IMR-90 (cell line): ENCODE measurements around the gene PHACTR2. TPM values are rescaled to one million over a fixed set of nuclear protein-coding genes. Genes with fewer than 3 reads are reported as not detected.

ENCODE experiments used
- NFE2L2 ChIP-seq: fragments of 150-350 bp; IDR thresholded peaks from 2 replicates; pipeline ENCODE4 v1.6.1; 2016; ENCODE audit warnings: low read depth, mild to moderate bottlenecking, low read length
- RAD21 ChIP-seq: IDR thresholded peaks from 2 replicates; pipeline ENCODE4 v1.6.1; 2012; ENCODE audit warnings: low read length, improper control_type of control experiment
- polyA plus RNA-seq, 3 experiments: library from polyadenylated mRNA; depleted of rRNA; stranded (reverse); fragments of >200 nt; gene quantifications; 2 replicates each; pipeline ENCODE4 v1.2.3, GENCODE V29; 2012; ENCODE audit warnings: low replicate concordance in 1 of 3
- total RNA-seq: library from RNA; depleted of rRNA; stranded (reverse); fragments of >200 nt; gene quantifications from 2 replicates; pipeline ENCODE4 v1.2.3, GENCODE V29; 2012

The PHACTR2 gene
- total and polyA plus RNA-seq, 2 of the 4 experiments (the other 2 are of a cell fraction) = 14.5 to 74.2 TPM

DNA sequence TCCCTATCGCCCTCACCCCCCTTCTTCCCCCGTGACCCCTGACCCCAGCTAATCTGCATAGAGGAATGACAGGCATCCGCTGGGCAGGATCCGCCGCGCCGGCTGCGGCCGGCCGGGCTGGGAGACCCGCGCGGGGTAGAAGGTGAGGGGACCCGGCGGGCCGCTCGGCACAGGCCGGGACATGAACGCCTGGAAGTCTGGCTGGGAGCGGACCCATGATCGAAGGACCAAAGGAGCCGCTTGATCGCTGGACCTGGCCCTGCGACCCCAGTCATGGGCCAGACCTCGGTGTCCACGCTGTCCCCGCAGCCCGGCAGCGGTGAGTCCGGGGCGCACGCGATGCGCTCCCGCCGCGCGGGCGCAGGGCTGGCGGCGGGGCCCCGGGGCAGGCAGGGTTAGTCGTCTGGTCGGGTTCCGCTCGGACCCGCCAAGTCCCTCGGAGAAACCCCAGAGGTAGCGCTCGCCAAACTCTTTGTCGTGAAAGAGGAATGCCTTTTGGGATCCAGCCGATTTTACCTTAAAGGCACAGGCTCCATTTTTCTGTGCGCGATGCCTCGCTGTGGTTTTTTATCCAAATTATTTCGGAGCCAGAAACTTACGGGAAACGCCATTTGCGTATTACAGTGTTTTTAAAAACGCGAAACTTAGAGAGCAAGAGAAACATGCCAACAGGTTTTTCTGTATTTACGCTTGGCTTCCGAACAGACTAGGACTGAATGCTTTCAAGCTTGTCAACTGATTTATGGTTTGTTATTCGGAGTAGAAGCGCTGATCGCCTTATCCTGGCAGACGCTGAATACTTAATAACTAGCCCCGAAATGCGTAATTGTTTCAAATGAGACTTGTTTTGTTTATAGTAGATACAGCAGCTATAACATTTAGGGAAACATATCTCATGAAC is at the start of gene PHACTR2 (continued):
- no peak for TF ChIP-seq NFE2L2
- no peak for TF ChIP-seq RAD21
